IMR-90 (cell line): ENCODE measurements around the gene SHLD1. TPM values are rescaled to one million over a fixed set of nuclear protein-coding genes. Genes with fewer than 3 reads are reported as not detected.

Experiments used
- ATAC-seq: fragments of 200-7000 bp; cut with Tn5 transposase; 2 replicates; pipeline ENCODE4 v1.9.1; 2020; ENCODE audit warnings: low read depth, mild to moderate bottlenecking, moderate library complexity
- BruUV-seq: library from RNA; stranded (reverse); fragments of 400-500 nt; replicated peaks from 2 replicates; lab custom pipeline; 2021; lab: Mats Ljungman, UMichigan
- CTCF ChIA-PET: fragments of 300-600 bp; formaldehyde crosslinking; extraction: SDS; loops from one replicate; lab custom pipeline; 2021; ENCODE audit warnings: antibody characterized with exemption; lab: Yijun Ruan, JAX
- POLR2A ChIA-PET: fragments of 300-600 bp; sonication (Branson Sonifier 250); formaldehyde crosslinking; loops from one replicate; lab custom pipeline; 2022; ENCODE audit warnings: antibody characterized with exemption; ENCODE audit not compliant: unreplicated experiment; lab: Charles Lee
- DNase-seq: peaks from one replicate; pipeline ENCODE4 v3.0.0; 2013
- H2AFZ ChIP-seq: replicated peaks from 2 replicates; pipeline ENCODE3; 2013; ENCODE audit warnings: low read length, mild to moderate bottlenecking; ENCODE audit not compliant: poor library complexity
- H2AK5ac ChIP-seq: 2 replicates; pipeline ENCODE4 v1.6.1; 2013; ENCODE audit warnings: low read depth, low read length, inconsistent platforms
- H2AK9ac ChIP-seq: replicated peaks from 2 replicates; pipeline ENCODE3; 2013; ENCODE audit warnings: mild to moderate bottlenecking, low read depth, low read length, moderate library complexity; ENCODE audit not compliant: poor library complexity
- H2BK120ac ChIP-seq: 2 replicates; pipeline ENCODE4 v1.6.1; 2013; ENCODE audit warnings: low read depth, low read length, inconsistent platforms
- H2BK15ac ChIP-seq: 3 replicates; pipeline ENCODE4 v1.6.1; 2013; ENCODE audit warnings: low read depth, low read length, inconsistent platforms
- H2BK20ac ChIP-seq: 2 replicates; pipeline ENCODE4 v1.6.1; 2013; ENCODE audit warnings: low read depth, mild to moderate bottlenecking, inconsistent platforms, low read length, moderate library complexity
- H2BK5ac ChIP-seq: 2 replicates; pipeline ENCODE4 v1.6.1; 2013; ENCODE audit warnings: mild to moderate bottlenecking, low read depth, low read length, inconsistent platforms; ENCODE audit not compliant: poor library complexity, severe bottlenecking
- H3K14ac ChIP-seq: replicated peaks from 2 replicates; pipeline ENCODE4 v1.6.1; 2013; ENCODE audit warnings: low read depth, low read length, inconsistent platforms
- H3K18ac ChIP-seq: 2 replicates; pipeline ENCODE4 v1.6.1; 2013; ENCODE audit warnings: low read depth, low read length, control low read depth
- H3K23ac ChIP-seq: 2 replicates; pipeline ENCODE4 v1.6.1; 2013; ENCODE audit warnings: low read depth, low read length, inconsistent platforms
- H3K27ac ChIP-seq: 2 replicates; pipeline ENCODE4 v1.5.1; 2013; ENCODE audit warnings: mild to moderate bottlenecking, control low read depth, low read length; ENCODE audit not compliant: insufficient read depth
- H3K27me3 ChIP-seq: 2 replicates; pipeline ENCODE4 v1.6.1; 2013; ENCODE audit warnings: low read length; ENCODE audit not compliant: control insufficient read depth, insufficient read depth
- H3K36me3 ChIP-seq: 2 replicates; pipeline ENCODE4 v1.6.1; 2013; ENCODE audit warnings: low read length, mixed read lengths; ENCODE audit not compliant: control insufficient read depth, insufficient read depth
- H3K4ac ChIP-seq: 2 replicates; pipeline ENCODE4 v1.6.1; 2013; ENCODE audit warnings: low read depth, low read length, inconsistent platforms
- H3K4me1 ChIP-seq: 2 replicates; pipeline ENCODE4 v1.6.1; 2013; ENCODE audit warnings: low read length, mixed read lengths; ENCODE audit not compliant: control insufficient read depth, insufficient read depth
- H3K4me2 ChIP-seq: 2 replicates; pipeline ENCODE4 v1.6.1; 2013; ENCODE audit warnings: low read depth, mild to moderate bottlenecking, control low read depth, low read length, moderate library complexity
- H3K4me3 ChIP-seq: 2 replicates; pipeline ENCODE4 v1.5.1; 2013; ENCODE audit warnings: low read depth, mild to moderate bottlenecking, control low read depth, low read length, moderate library complexity; ENCODE audit not compliant: insufficient read depth
- H3K56ac ChIP-seq: 2 replicates; pipeline ENCODE4 v1.6.1; 2013; ENCODE audit warnings: low read length, inconsistent platforms; ENCODE audit not compliant: insufficient read depth; ENCODE audit errors: extremely low read depth
- H3K79me1 ChIP-seq, 2 experiments: 2 replicates each; pipeline ENCODE4 v1.6.1; 2013; ENCODE audit warnings: low read length in 2 of 2, inconsistent platforms in 1 of 2, low read depth in 1 of 2
- H3K9ac ChIP-seq: 2 replicates; pipeline ENCODE4 v1.6.1; 2013; ENCODE audit warnings: low read depth, low read length, control low read depth
- H3K9me1 ChIP-seq: 2 replicates; pipeline ENCODE4 v1.6.1; 2013; ENCODE audit warnings: low read length, inconsistent platforms; ENCODE audit not compliant: insufficient read depth
- H3K9me3 ChIP-seq: 2 replicates; pipeline ENCODE4 v1.6.1; 2013; ENCODE audit warnings: low read length; ENCODE audit not compliant: control insufficient read depth, insufficient read depth
- H4K20me1 ChIP-seq: 2 replicates; pipeline ENCODE4 v1.6.1; 2013; ENCODE audit warnings: low read length, inconsistent platforms; ENCODE audit not compliant: insufficient read depth
- H4K5ac ChIP-seq: 2 replicates; pipeline ENCODE4 v1.6.1; 2013; ENCODE audit warnings: mild to moderate bottlenecking, low read depth, low read length, control low read depth
- H4K8ac ChIP-seq, 2 experiments: 2 replicates each; pipeline ENCODE4 v1.6.1; 2013; ENCODE audit warnings: low read depth in 2 of 2, low read length in 2 of 2, control low read depth in 1 of 2, inconsistent platforms in 1 of 2
- H4K91ac ChIP-seq: 2 replicates; pipeline ENCODE4 v1.6.1; 2013; ENCODE audit warnings: low read depth, low read length, inconsistent platforms; ENCODE audit not compliant: insufficient read depth
- BHLHE40 ChIP-seq: fragments of 150-350 bp; IDR thresholded peaks from 2 replicates; pipeline ENCODE4 v1.6.1; 2016; ENCODE audit warnings: mild to moderate bottlenecking, low read depth, low read length
- FOS ChIP-seq: fragments of 150-350 bp; IDR thresholded peaks from 2 replicates; pipeline ENCODE4 v1.6.1; 2016; ENCODE audit warnings: low read depth, low read length
- POLR2A ChIP-seq: IDR thresholded peaks from 2 replicates; pipeline ENCODE4 v1.6.1; 2012; ENCODE audit warnings: mild to moderate bottlenecking, low read depth, low read length
- RAD21 ChIP-seq: IDR thresholded peaks from 2 replicates; pipeline ENCODE4 v1.6.1; 2012; ENCODE audit warnings: low read length, improper control_type of control experiment
- RCOR1 ChIP-seq: IDR thresholded peaks from 2 replicates; pipeline ENCODE4 v1.6.1; 2012; ENCODE audit warnings: mild to moderate bottlenecking, low read length, improper control_type of control experiment; ENCODE audit not compliant: insufficient replicate concordance
- RFX5 ChIP-seq: IDR thresholded peaks from 2 replicates; pipeline ENCODE4 v1.8.0; 2012; ENCODE audit warnings: low read depth, mild to moderate bottlenecking, low read length, moderate library complexity
- WGBS, 2 experiments: methylation state at CpG; one replicate each; pipeline versions ENCODE4 v1.1.5 to v1.1.7; 2013; ENCODE audit warnings: missing lambda C conversion rate in 2 of 2; ENCODE audit not compliant: insufficient read length in 1 of 2; ENCODE audit errors: extremely low coverage in 2 of 2; 5-methylcytosine and 5-hydroxymethylcytosine counted together
- dilution Hi-C: fragments of 300-500 bp; cut with HindIII; formaldehyde crosslinking; loops from one replicate; pipeline ENCODE4 v1.14.3; 2018; ENCODE audit warnings: low sequenced_read_pairs; ENCODE audit not compliant: unreplicated experiment
- in situ Hi-C: fragments of 300-500 bp; cut with MboI; formaldehyde crosslinking; loops from 3 replicates; pipeline ENCODE4 v1.14.3; 2019; ENCODE audit warnings: low sequenced_read_pairs, inconsistent platforms, mixed read lengths
- intact Hi-C: fragments of 100-400 bp; cut with micrococcal nuclease; formaldehyde crosslinking; loops from 2 replicates; pipeline ENCODE4 v1.10.0; 2022
- polyA plus RNA-seq, 3 experiments: library from polyadenylated mRNA; depleted of rRNA; stranded (reverse); fragments of >200 nt; gene quantifications; 2 replicates each; pipeline ENCODE4 v1.2.3, GENCODE V29; 2012; ENCODE audit warnings: low replicate concordance in 1 of 3
- total RNA-seq: library from RNA; depleted of rRNA; stranded (reverse); fragments of >200 nt; gene quantifications from 2 replicates; pipeline ENCODE4 v1.2.3, GENCODE V29; 2012
- TF ChIP-seq, protein P1 (sequence below): conservative IDR thresholded peaks from 2 replicates; pipeline ENCODE4 v1.5.1; 2012; ENCODE audit warnings: mild to moderate bottlenecking, low read depth, low read length, improper control_type of control experiment

The SHLD1 gene
- total and polyA plus RNA-seq, 2 of the 4 experiments (the other 2 are of a cell fraction) = 2.6 to 3.0 TPM

DNA sequence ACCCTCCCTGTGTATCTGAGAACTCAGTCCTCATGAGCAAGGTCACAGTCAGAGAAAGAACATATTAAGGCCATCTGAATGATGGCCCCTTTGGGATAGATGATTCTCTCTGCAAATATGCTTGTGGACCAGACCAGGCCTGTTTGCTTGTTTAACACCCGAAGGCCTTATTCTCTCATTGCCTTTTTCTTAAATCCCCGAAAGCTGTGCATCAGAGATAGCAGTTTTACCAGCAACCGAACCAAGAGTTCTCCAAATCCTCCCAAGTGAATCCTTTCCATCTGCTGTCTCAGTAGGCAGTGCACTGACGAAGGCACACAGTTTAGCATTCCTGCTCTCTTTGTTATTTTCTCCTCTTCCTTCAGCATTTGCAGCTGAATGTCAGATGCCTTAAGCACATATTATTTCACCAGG lies 120.4 kb downstream of the SHLD1 start:
- no CpG with 5 or more reads among the region's 4 CpGs for WGBS, 2 experiments
- Histone ChIP-seq H2BK15ac (no peak overlapping the region), H3K14ac (no peak overlapping the region), H3K4me1 (no peaks in the 10 kb centered on the region), H3K27me3 (peaks cover 6% of the 10 kb centered on the region), H3K9ac (no peak overlapping the region), H4K8ac (no peak overlapping the region), H3K4ac (no peak overlapping the region), H2AK9ac (no peak overlapping the region), H2AK5ac (no peak overlapping the region), H3K36me3 (no peaks in the 10 kb centered on the region), H2AFZ (no peak overlapping the region), H4K91ac (no peak overlapping the region), H4K5ac (no peak overlapping the region), H3K23ac (no peak overlapping the region), H3K79me1 (no peaks in the 10 kb centered on the region), H3K27ac (no peak overlapping the region), H2BK5ac (no peak overlapping the region), H3K18ac (no peak overlapping the region), H3K9me1 (no peaks in the 10 kb centered on the region), H3K4me2 (no peak overlapping the region), H3K56ac (no peak overlapping the region), H2BK120ac (no peak overlapping the region), H3K4me3 (no peak overlapping the region), H2BK20ac (no peak overlapping the region), H4K20me1 (no peaks in the 10 kb centered on the region), H3K9me3 (no peaks in the 10 kb centered on the region)
- no peak for TF ChIP-seq RAD21
- TF ChIP-seq FOS = no peak
- no peak for TF ChIP-seq BHLHE40
- no peak for TF ChIP-seq RCOR1
- TF ChIP-seq POLR2A = no peak
- no peak for TF ChIP-seq RFX5
- TF ChIP-seq, protein P1, sequence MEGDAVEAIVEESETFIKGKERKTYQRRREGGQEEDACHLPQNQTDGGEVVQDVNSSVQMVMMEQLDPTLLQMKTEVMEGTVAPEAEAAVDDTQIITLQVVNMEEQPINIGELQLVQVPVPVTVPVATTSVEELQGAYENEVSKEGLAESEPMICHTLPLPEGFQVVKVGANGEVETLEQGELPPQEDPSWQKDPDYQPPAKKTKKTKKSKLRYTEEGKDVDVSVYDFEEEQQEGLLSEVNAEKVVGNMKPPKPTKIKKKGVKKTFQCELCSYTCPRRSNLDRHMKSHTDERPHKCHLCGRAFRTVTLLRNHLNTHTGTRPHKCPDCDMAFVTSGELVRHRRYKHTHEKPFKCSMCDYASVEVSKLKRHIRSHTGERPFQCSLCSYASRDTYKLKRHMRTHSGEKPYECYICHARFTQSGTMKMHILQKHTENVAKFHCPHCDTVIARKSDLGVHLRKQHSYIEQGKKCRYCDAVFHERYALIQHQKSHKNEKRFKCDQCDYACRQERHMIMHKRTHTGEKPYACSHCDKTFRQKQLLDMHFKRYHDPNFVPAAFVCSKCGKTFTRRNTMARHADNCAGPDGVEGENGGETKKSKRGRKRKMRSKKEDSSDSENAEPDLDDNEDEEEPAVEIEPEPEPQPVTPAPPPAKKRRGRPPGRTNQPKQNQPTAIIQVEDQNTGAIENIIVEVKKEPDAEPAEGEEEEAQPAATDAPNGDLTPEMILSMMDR = no peak
- ATAC-seq (no peak), DNase-seq (no peak)
- dilution Hi-C loops = no loop called here
- in situ Hi-C loops = no loop called here
- BruUV-seq = no TSS peak
- ChIA-PET CTCF (no interaction called here), POLR2A (no interaction called here)
- intact Hi-C loops = no loop called here
